Activated CD4-positive, CD25-positive, alpha-beta regulatory T cell (primary cell): Measurements from ENCODE around the gene SAFB.

Experiments used
- DNase-seq, 4 experiments: peaks; one replicate each; lab custom pipeline; 2025; lab: John Stamatoyannopoulos, UW

Gene SAFB

GRCh38 chr19:5622465-5623396 lies at the start of gene SAFB, which contains the start of gene SAFB2:
TSS of gene SAFB (plus strand) at chr19:5623083. CDS start at chr19:5623206, 123 bp downstream.
TSS of gene SAFB2 (minus strand) at chr19:5622776. CDS start at chr19:5622715, 61 bp downstream.
- DNase-seq = peak; percentile 96 to 99 (median 98)

- DNase-seq = no peak
Observed at GRCh38 chr19:5575590-5575989, 47.3 kb upstream of the SAFB start.

- DNase-seq = peak; percentile 52 to 67 (median 57)
Observed at GRCh38 chr19:5578097-5578846, 44.6 kb upstream of the SAFB start.

- no peak for DNase-seq
Observed at GRCh38 chr19:5579286-5579685, 43.6 kb upstream of the SAFB start.

GRCh38 chr19:5579697-5580096 lies 43.2 kb upstream of the SAFB start:
- no peak for DNase-seq

- no peak for DNase-seq
Observed at GRCh38 chr19:5580161-5580571, 42.7 kb upstream of the SAFB start.

- no peak for DNase-seq
Observed at GRCh38 chr19:5585461-5586299, 37.2 kb upstream of the SAFB start.

GRCh38 chr19:5586300-5587070 lies 36.4 kb upstream of the SAFB start:
- DNase-seq = no peak

- DNase-seq = no peak
Observed at GRCh38 chr19:5587071-5587455, 35.8 kb upstream of the SAFB start.

GRCh38 chr19:5587661-5588060 lies 35.2 kb upstream of the SAFB start:
- no peak for DNase-seq

GRCh38 chr19:5588441-5588840 lies 34.4 kb upstream of the SAFB start:
- DNase-seq = no peak

GRCh38 chr19:5588906-5589676 lies 33.8 kb upstream of the SAFB start:
- no peak for DNase-seq

- no peak for DNase-seq
Observed at GRCh38 chr19:5590151-5590864, 32.6 kb upstream of the SAFB start.

GRCh38 chr19:5590865-5591154 lies 32.1 kb upstream of the SAFB start:
- no peak for DNase-seq

GRCh38 chr19:5591476-5591875 lies 31.4 kb upstream of the SAFB start:
- DNase-seq = no peak

GRCh38 chr19:5592531-5593342 lies 30.1 kb upstream of the SAFB start:
- DNase-seq = no peak

- no peak for DNase-seq
Observed at GRCh38 chr19:5593343-5594255, 29.3 kb upstream of the SAFB start.

- no peak for DNase-seq
Observed at GRCh38 chr19:5594521-5594950, 28.3 kb upstream of the SAFB start.
